Stimulated activated effector memory CD8-positive, alpha-beta T cell treated with anti-CD3 and anti-CD28 coated beads, Interleukin-12 subunit alpha, Interleukin-12 subunit beta, amount 100 ng/mL, for 72 hours (primary cell): ENCODE data around the gene OR5M8.

ENCODE experiments used
- ATAC-seq: fragments of 150-1000 bp; cut with Tn5 transposase; 2 replicates; pipeline ENCODE4 v1.10.0; 2021
- DNase-seq, 2 donors: peaks; one replicate each; pipeline ENCODE4 v3.0.0; 2021 to 2022; ENCODE audit warnings: low spot score in 2 of 2
- H3K27ac Mint-ChIP-seq: one replicate; pipeline ENCODE4 v1.8.0; 2022; ENCODE audit warnings: mild to moderate bottlenecking, mixed read lengths
- H3K36me3 Mint-ChIP-seq: one replicate; pipeline ENCODE4 v1.8.0; 2022; ENCODE audit warnings: mild to moderate bottlenecking, mixed read lengths
- H3K4me1 Mint-ChIP-seq: one replicate; pipeline ENCODE4 v1.8.0; 2022; ENCODE audit warnings: mixed read lengths
- H3K4me3 Mint-ChIP-seq: one replicate; pipeline ENCODE4 v1.8.0; 2022; ENCODE audit warnings: mild to moderate bottlenecking, mixed read lengths
- H3K9me3 Mint-ChIP-seq: one replicate; pipeline ENCODE4 v1.8.0; 2022; ENCODE audit warnings: mixed read lengths

The OR5M8 gene

DNA sequence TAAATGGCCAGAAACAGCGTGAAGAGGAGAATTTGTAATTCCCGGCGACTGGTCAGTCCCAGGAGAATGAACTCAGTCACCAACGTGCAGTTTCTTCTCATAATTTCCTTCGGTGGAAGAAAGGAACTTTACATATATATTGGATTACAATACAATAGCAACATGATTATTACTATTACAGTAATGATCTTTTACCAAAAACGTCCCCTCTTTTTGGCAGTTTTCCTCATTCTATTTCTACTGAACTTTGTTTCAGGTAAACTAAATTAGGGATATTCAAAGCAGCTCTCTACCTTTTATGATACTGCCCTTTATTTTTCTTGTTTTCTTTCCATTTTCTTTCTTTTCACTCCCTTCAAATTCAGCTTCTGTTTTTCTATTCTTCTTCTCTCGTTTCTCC lies at the start of gene OR5M8:
OR5M8 (minus strand) TSS at position 101 of the 400 bp plus-strand sequence; CDS start at position 101, 0 bp downstream.
- H3K27ac Mint-ChIP-seq: no peak within 1 kb of the TSS
- H3K4me1 Mint-ChIP-seq: no peaks in the 10 kb centered on the region
- no peak for ATAC-seq

GRCh38 chr11:56533054-56533740 lies 42.0 kb upstream of the OR5M8 start:
- peaks cover 10% of the 10 kb centered on the region for H3K9me3 Mint-ChIP-seq
- H3K4me3 Mint-ChIP-seq: no peak overlapping the region
- DNase-seq: no peak
- H3K27ac Mint-ChIP-seq: no peak overlapping the region
- no peaks in the 10 kb centered on the region for H3K4me1 Mint-ChIP-seq
- no peak for ATAC-seq
- H3K36me3 Mint-ChIP-seq: no peaks in the 10 kb centered on the region

More for the DNA sequence above, at the start of gene OR5M8:
- Mint-ChIP-seq H3K36me3 (no peaks in the 10 kb centered on the region), H3K9me3 (peaks cover 11% of the 10 kb centered on the region), H3K4me3 (no peak within 1 kb of the TSS)
- no peak for DNase-seq

- Mint-ChIP-seq H3K27ac (no peak overlapping the region), H3K4me3 (no peak overlapping the region), H3K9me3 (peaks cover 10% of the 10 kb centered on the region), H3K36me3 (no peaks in the 10 kb centered on the region), H3K4me1 (no peaks in the 10 kb centered on the region)
- ATAC-seq: no peak
- DNase-seq: no peak
These were observed 40.7 kb upstream of the OR5M8 start for GRCh38 chr11:56531856-56532255.

GRCh38 chr11:56522008-56522407 lies 30.8 kb upstream of the OR5M8 start:
- H3K27ac Mint-ChIP-seq: no peak overlapping the region
- no peak for ATAC-seq
- peaks cover 20% of the 10 kb centered on the region for H3K9me3 Mint-ChIP-seq
- no peaks in the 10 kb centered on the region for H3K4me1 Mint-ChIP-seq
- DNase-seq: no peak
- no peaks in the 10 kb centered on the region for H3K36me3 Mint-ChIP-seq
- no peak overlapping the region for H3K4me3 Mint-ChIP-seq

GRCh38 chr11:56513280-56513679 lies 22.1 kb upstream of the OR5M8 start:
- no peak overlapping the region for H3K27ac Mint-ChIP-seq
- no peak overlapping the region for H3K4me3 Mint-ChIP-seq
- ATAC-seq (no peak), DNase-seq (no peak)
- H3K36me3 Mint-ChIP-seq: no peaks in the 10 kb centered on the region
- no peaks in the 10 kb centered on the region for H3K4me1 Mint-ChIP-seq
- H3K9me3 Mint-ChIP-seq: peaks cover 22% of the 10 kb centered on the region

GRCh38 chr11:56509439-56509838 lies 18.3 kb upstream of the OR5M8 start:
- ATAC-seq: no peak
- no peak for DNase-seq
- no peak overlapping the region for H3K4me3 Mint-ChIP-seq
- peaks cover 10% of the 10 kb centered on the region for H3K9me3 Mint-ChIP-seq
- H3K27ac Mint-ChIP-seq: no peak overlapping the region
- no peaks in the 10 kb centered on the region for H3K4me1 Mint-ChIP-seq
- no peaks in the 10 kb centered on the region for H3K36me3 Mint-ChIP-seq

DNA sequence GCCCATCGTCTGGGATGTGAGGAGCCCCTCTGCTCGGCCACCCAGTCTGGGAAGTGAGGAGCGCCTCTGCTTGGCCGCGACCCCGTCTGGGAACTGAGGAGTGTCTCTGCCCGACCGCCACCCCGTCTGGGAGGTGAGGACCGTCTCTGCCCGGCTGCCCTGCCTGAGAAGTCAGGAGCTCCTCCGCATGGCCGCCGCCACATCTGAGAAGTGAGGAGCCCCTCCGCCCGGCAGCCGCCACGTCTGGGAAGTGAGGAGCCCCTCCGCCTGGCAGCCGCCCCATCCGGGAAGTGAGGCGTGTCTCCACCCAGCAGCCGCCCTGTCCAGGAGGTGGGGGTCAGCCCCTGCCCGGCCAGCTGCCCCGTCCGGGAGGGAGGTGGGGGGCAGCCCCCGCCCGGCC lies 5.8 kb upstream of the OR5M8 start:
- Mint-ChIP-seq H3K4me3 (no peak overlapping the region), H3K36me3 (no peaks in the 10 kb centered on the region), H3K27ac (no peak overlapping the region), H3K9me3 (peaks cover 8% of the 10 kb centered on the region), H3K4me1 (no peaks in the 10 kb centered on the region)
- ATAC-seq (no peak), DNase-seq (no peak)

DNA sequence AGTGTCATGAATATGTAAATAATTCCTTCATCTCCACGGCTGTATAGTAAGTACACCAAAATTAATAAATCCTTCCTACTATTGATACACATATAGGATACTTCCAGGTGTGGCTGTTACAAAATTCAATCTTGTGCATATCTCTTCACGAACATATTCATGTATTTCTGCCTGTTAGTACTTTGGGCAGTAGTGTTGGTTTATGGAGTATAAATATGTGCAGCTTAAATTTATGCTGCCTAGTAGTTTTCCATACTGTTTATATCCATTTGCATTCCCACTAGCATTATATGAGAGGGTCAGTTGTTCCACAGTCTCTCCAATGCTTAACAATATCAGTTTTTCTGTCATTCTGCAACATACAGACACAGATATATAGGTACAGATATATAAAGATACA lies 3.9 kb upstream of the OR5M8 start:
- H3K27ac Mint-ChIP-seq: no peak overlapping the region
- H3K4me1 Mint-ChIP-seq: no peaks in the 10 kb centered on the region
- no peak overlapping the region for H3K4me3 Mint-ChIP-seq
- no peaks in the 10 kb centered on the region for H3K36me3 Mint-ChIP-seq
- no peak for ATAC-seq
- DNase-seq: no peak
- peaks cover 12% of the 10 kb centered on the region for H3K9me3 Mint-ChIP-seq

DNA sequence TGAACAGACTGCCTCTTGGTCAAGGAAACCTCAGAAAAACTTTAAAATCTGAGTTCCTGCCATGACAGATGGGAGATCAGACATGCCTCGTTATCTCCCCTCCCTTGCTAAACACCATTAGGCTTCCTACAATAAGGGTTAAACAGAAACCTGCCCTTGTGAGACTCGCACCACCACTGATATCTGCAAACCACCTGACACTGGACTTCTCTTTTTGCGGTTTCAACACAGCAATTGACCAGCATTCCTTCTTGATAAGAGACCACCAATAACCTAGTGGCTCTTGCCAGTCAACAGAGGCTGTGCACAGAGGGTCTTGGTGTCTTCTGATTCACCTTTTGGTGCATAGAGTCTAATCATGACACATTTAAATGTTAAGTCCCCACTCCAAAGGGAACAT lies 4.4 kb downstream of the OR5M8 start:
- Mint-ChIP-seq H3K9me3 (peaks cover 19% of the 10 kb centered on the region), H3K4me1 (no peaks in the 10 kb centered on the region), H3K4me3 (no peak overlapping the region), H3K27ac (no peak overlapping the region), H3K36me3 (no peaks in the 10 kb centered on the region)
- DNase-seq (no peak), ATAC-seq (no peak)

- no peak overlapping the region for H3K27ac Mint-ChIP-seq
These were observed 16.4 kb downstream of the OR5M8 start for GRCh38 chr11:56474729-56475235.

GRCh38 chr11:56473252-56473651 lies 17.9 kb downstream of the OR5M8 start, which contains the start of gene OR5M3:
Gene OR5M3 (minus strand): TSS chr11:56473352. CDS start chr11:56470497, 2,855 bp downstream.
- Mint-ChIP-seq H3K27ac (no peak within 1 kb of the TSS), H3K4me1 (no peaks in the 10 kb centered on the region), H3K9me3 (no peaks in the 10 kb centered on the region), H3K4me3 (no peak within 1 kb of the TSS), H3K36me3 (no peaks in the 10 kb centered on the region)
- ATAC-seq: no peak
- DNase-seq: no peak

More at GRCh38 chr11:56474729-56475235, 16.4 kb downstream of the OR5M8 start:
- peaks cover 6% of the 10 kb centered on the region for H3K9me3 Mint-ChIP-seq
- H3K4me1 Mint-ChIP-seq: no peaks in the 10 kb centered on the region
- no peak overlapping the region for H3K4me3 Mint-ChIP-seq
- DNase-seq (no peak), ATAC-seq (no peak)
- H3K36me3 Mint-ChIP-seq: no peaks in the 10 kb centered on the region

DNA sequence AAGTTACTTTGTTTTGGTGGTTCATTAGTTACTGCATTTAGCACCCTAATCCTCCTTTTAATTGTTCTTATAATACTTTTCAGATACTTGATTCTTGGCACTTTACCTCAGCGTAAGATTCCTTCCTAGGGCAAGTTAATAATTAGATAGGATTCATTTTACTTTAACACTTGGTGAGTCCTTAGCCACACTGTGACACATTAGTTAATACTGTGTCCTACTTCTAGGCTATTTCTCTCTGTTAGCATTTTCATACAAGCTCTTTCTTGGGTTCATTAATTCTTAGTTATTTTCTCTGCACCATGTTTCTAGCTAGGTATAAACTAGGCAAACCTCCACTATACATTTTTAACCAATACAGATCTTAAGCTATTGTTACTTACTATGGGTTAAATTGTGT lies 34.1 kb downstream of the OR5M8 start:
- DNase-seq (no peak), ATAC-seq (no peak)
- Mint-ChIP-seq H3K36me3 (no peaks in the 10 kb centered on the region), H3K27ac (no peak overlapping the region), H3K4me1 (no peaks in the 10 kb centered on the region), H3K9me3 (peaks cover 8% of the 10 kb centered on the region), H3K4me3 (no peak overlapping the region)

DNA sequence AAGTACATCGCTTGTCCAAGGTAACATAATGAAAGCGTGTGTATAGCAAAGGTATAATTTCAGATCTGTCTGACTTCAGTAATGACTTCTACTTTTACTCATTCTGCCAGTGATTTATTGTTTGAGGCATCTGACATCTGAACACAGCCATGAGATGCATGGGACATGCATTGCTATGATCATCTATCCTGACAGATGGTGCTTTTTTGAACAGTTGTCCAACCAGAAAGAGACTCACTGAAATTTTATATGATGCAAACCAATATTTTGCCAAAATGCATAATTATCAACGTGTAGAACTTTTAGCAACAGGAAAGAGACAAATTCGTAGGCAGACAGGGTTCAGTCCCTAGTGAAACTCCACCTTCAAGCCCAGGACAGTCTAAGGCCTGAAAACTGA lies 37.6 kb downstream of the OR5M8 start:
- ATAC-seq (no peak), DNase-seq (no peak)
- H3K4me3 Mint-ChIP-seq: no peak overlapping the region
- H3K36me3 Mint-ChIP-seq: no peaks in the 10 kb centered on the region
- H3K9me3 Mint-ChIP-seq: peaks cover 14% of the 10 kb centered on the region
- no peak overlapping the region for H3K27ac Mint-ChIP-seq
- no peaks in the 10 kb centered on the region for H3K4me1 Mint-ChIP-seq
